Small intestine (tissue), 7 donors: ENCODE results near the gene LDLRAD3. TPM values are rescaled to one million over a fixed set of nuclear protein-coding genes. Genes with fewer than 3 reads are reported as not detected.

Source experiments
- DNase-seq, 2 donors: peaks; one replicate each; pipeline versions ENCODE4 v3.0.0 to v3.0.0-alpha.2; 2013
- FAIRE-seq: peaks from 2 replicates; lab custom pipeline; 2012; peaks lifted over from hg19 to GRCh38; lab: Jason Lieb, UNC
- H3K27ac ChIP-seq, 3 donors: one replicate each; pipeline ENCODE4 v1.5.1; 2013; ENCODE audit warnings: low read length in 2 of 3, mild to moderate bottlenecking in 2 of 3, control low read depth in 1 of 3, inconsistent platforms in 1 of 3, low read depth in 1 of 3, moderate library complexity in 1 of 3
- H3K27me3 ChIP-seq, 3 donors: one replicate each; pipeline ENCODE4 v1.6.1; 2013; ENCODE audit warnings: low read length in 3 of 3, inconsistent platforms in 1 of 3; ENCODE audit not compliant: control insufficient read depth in 3 of 3, insufficient read depth in 3 of 3
- H3K36me3 ChIP-seq, 3 donors: one replicate each; pipeline ENCODE4 v1.6.1; 2013; ENCODE audit warnings: low read length in 3 of 3, inconsistent platforms in 1 of 3, low read depth in 1 of 3, mild to moderate bottlenecking in 1 of 3, moderate library complexity in 1 of 3; ENCODE audit not compliant: control insufficient read depth in 3 of 3, insufficient read depth in 2 of 3
- H3K4me1 ChIP-seq, 3 donors: one replicate each; pipeline ENCODE4 v1.6.1; 2013; ENCODE audit warnings: low read length in 2 of 3, inconsistent platforms in 1 of 3, low read depth in 1 of 3, mild to moderate bottlenecking in 1 of 3, moderate library complexity in 1 of 3; ENCODE audit not compliant: control insufficient read depth in 3 of 3, insufficient read depth in 2 of 3
- H3K4me3 ChIP-seq, 3 donors: one replicate each; pipeline ENCODE4 v1.5.1; 2013; ENCODE audit warnings: low read length in 3 of 3, control low read depth in 1 of 3, inconsistent platforms in 1 of 3, low read depth in 1 of 3, mild to moderate bottlenecking in 1 of 3, moderate library complexity in 1 of 3
- H3K9me3 ChIP-seq, 2 donors: one replicate each; pipeline ENCODE4 v1.6.1; 2013; ENCODE audit warnings: low read depth in 1 of 2, low read length in 1 of 2; ENCODE audit not compliant: control insufficient read depth in 2 of 2, insufficient read depth in 1 of 2
- WGBS, 3 donors: extraction: QIAGEN DNeasy Blood & Tissue Kit; methylation state at CpG; one replicate each; pipeline ENCODE4 v1.1.7; 2013; 5-methylcytosine and 5-hydroxymethylcytosine counted together
- polyA plus RNA-seq, 4 donors: library from polyadenylated mRNA; stranded (reverse) in 3 of 4; unstranded in 1 of 4; fragments of 200-250 nt in 3 of 4; fragments of 120-200 nt in 1 of 4; gene quantifications; one replicate each; pipeline versions ENCODE4 v1.2.1 to v1.2.3, GENCODE V29; 2013
- donor health status: healthy with polysubstance abuse.
- donor health status: control.
- donor health status: control.
- donor health status: Bipolar disorder and iron deficiency.
- donor health status: healthy.

LDLRAD3 gene
- polyA plus RNA-seq, 4 donors, result 0.22 to 6.9 (median 3.5) TPM

- no peak for FAIRE-seq
- WGBS, 3 donors, result 86 to 92% (median 89%) methylated on average over 5 of the region's 5 CpGs
- Histone ChIP-seq H3K27ac (no peak overlapping the region), H3K27me3 (no peaks in the 10 kb centered on the region), H3K36me3 (no peaks in the 10 kb centered on the region), H3K4me3 (no peak overlapping the region), H3K4me1 (no peaks in the 10 kb centered on the region), H3K9me3 (peaks cover 0 to 3% of the 10 kb centered on the region in 2 donors)
- DNase-seq, result no peak
These were observed 248.1 kb downstream of the LDLRAD3 start for GRCh38 chr11:36191941-36192340.

- FAIRE-seq (no peak), DNase-seq (peak; percentile 28 to 34)
- no peak overlapping the region for H3K4me3 ChIP-seq
- H3K36me3 ChIP-seq, result peaks cover 0 to 1% (median 0%) of the 10 kb centered on the region in 3 donors
- H3K27ac ChIP-seq, result no peak overlapping the region
- H3K9me3 ChIP-seq, result peaks cover 0 to 3% of the 10 kb centered on the region in 2 donors
- WGBS, 3 donors, result 70 to 84% (median 72%) methylated on average over 8 of the region's 8 CpGs
- no peaks in the 10 kb centered on the region for H3K27me3 ChIP-seq
- H3K4me1 ChIP-seq, result no peaks in the 10 kb centered on the region
These were observed 248.8 kb downstream of the LDLRAD3 start for GRCh38 chr11:36192425-36193289.

GRCh38 chr11:36193290-36193619 lies 249.4 kb downstream of the LDLRAD3 start:
- no peaks in the 10 kb centered on the region for H3K27me3 ChIP-seq
- H3K9me3 ChIP-seq, result peaks cover 0 to 3% of the 10 kb centered on the region in 2 donors
- DNase-seq (no peak), FAIRE-seq (no peak)
- H3K27ac ChIP-seq, result no peak overlapping the region
- 85 to 95% (median 95%) methylated on average over 6 of the region's 6 CpGs for WGBS, 3 donors
- H3K4me1 ChIP-seq, result no peaks in the 10 kb centered on the region
- no peak overlapping the region for H3K4me3 ChIP-seq
- H3K36me3 ChIP-seq, result peaks cover 0 to 4% (median 0%) of the 10 kb centered on the region in 3 donors

- no peak overlapping the region for H3K27ac ChIP-seq
- peaks cover 0 to 7% (median 0%) of the 10 kb centered on the region in 3 donors for H3K36me3 ChIP-seq
- H3K27me3 ChIP-seq, result no peaks in the 10 kb centered on the region
- no peak for FAIRE-seq
- 88 to 97% (median 94%) methylated on average over 1 of the region's 1 CpG for WGBS, 3 donors
- H3K9me3 ChIP-seq, result peaks cover 0 to 3% of the 10 kb centered on the region in 2 donors
- no peak overlapping the region for H3K4me3 ChIP-seq
- DNase-seq, result no peak
- no peaks in the 10 kb centered on the region for H3K4me1 ChIP-seq
These were observed 249.9 kb downstream of the LDLRAD3 start for GRCh38 chr11:36193721-36194120.

GRCh38 chr11:36195496-36196354 lies 251.9 kb downstream of the LDLRAD3 start:
- WGBS, 3 donors, result 63 to 73% (median 71%) methylated on average over 5 of the region's 5 CpGs
- Histone ChIP-seq H3K36me3 (peaks cover 0 to 7% (median 0%) of the 10 kb centered on the region in 3 donors), H3K9me3 (no peaks in the 10 kb centered on the region), H3K4me1 (no peaks in the 10 kb centered on the region), H3K27ac (no peak overlapping the region), H3K27me3 (no peaks in the 10 kb centered on the region), H3K4me3 (no peak overlapping the region)
- DNase-seq, result no peak
- FAIRE-seq, result no peak

GRCh38 chr11:36196411-36196998 lies 252.6 kb downstream of the LDLRAD3 start:
- H3K36me3 ChIP-seq, result peaks cover 0 to 7% (median 0%) of the 10 kb centered on the region in 3 donors
- FAIRE-seq, result no peak
- no peak overlapping the region for H3K4me3 ChIP-seq
- DNase-seq, result no peak
- H3K27me3 ChIP-seq, result no peaks in the 10 kb centered on the region
- WGBS, 3 donors, result 73 to 89% (median 80%) methylated on average over 7 of the region's 7 CpGs
- no peak overlapping the region for H3K27ac ChIP-seq
- no peaks in the 10 kb centered on the region for H3K9me3 ChIP-seq
- no peaks in the 10 kb centered on the region for H3K4me1 ChIP-seq

- no peak for FAIRE-seq
- Histone ChIP-seq H3K9me3 (no peaks in the 10 kb centered on the region), H3K4me3 (no peak overlapping the region), H3K27me3 (no peaks in the 10 kb centered on the region), H3K27ac (no peak overlapping the region), H3K4me1 (no peaks in the 10 kb centered on the region), H3K36me3 (peaks cover 0 to 7% (median 0%) of the 10 kb centered on the region in 3 donors)
- 94 to 99% (median 96%) methylated on average over 3 of the region's 3 CpGs for WGBS, 3 donors
- no peak for DNase-seq
These were observed 257.5 kb downstream of the LDLRAD3 start for GRCh38 chr11:36201411-36201810.

GRCh38 chr11:36205536-36205935 lies 261.7 kb downstream of the LDLRAD3 start:
- H3K4me1 ChIP-seq, result no peaks in the 10 kb centered on the region
- FAIRE-seq, result no peak
- H3K27ac ChIP-seq, result no peak overlapping the region
- H3K9me3 ChIP-seq, result no peaks in the 10 kb centered on the region
- 92 to 93% (median 92%) methylated on average over 3 of the region's 3 CpGs for WGBS, 3 donors
- no peak overlapping the region for H3K4me3 ChIP-seq
- H3K27me3 ChIP-seq, result no peaks in the 10 kb centered on the region
- no peaks in the 10 kb centered on the region for H3K36me3 ChIP-seq
- no peak for DNase-seq
